HFF-Myc (cell line): ENCODE data around the gene ADAMTSL1.

ENCODE experiments used
- DNase-seq: peaks from one replicate; pipeline ENCODE4 v3.0.0-alpha.2; 2011; ENCODE audit warnings: low read depth; ENCODE audit errors: extremely low read depth
- H3K4me3 ChIP-seq: replicated peaks from 2 replicates; pipeline ENCODE4 v1.5.1; 2011; ENCODE audit warnings: low read depth, mild to moderate bottlenecking, control low read depth, low read length
- CTCF ChIP-seq: IDR thresholded peaks from 2 replicates; pipeline ENCODE4 v1.5.1; 2012; ENCODE audit warnings: mild to moderate bottlenecking, low read depth, low read length, control low read depth; ENCODE audit errors: missing control alignments

ADAMTSL1 gene

GRCh38 chr9:18881758-18882157 lies 407.8 kb downstream of the ADAMTSL1 start:
- no peak overlapping the region for H3K4me3 ChIP-seq
- DNase-seq, result no peak
- no peak for TF ChIP-seq CTCF

GRCh38 chr9:18887546-18887945 lies 413.6 kb downstream of the ADAMTSL1 start:
- no peak for DNase-seq
- TF ChIP-seq CTCF, result no peak
- H3K4me3 ChIP-seq, result no peak overlapping the region

- no peak for TF ChIP-seq CTCF
- DNase-seq, result no peak
- H3K4me3 ChIP-seq, result no peak overlapping the region
These were observed 414.3 kb downstream of the ADAMTSL1 start for GRCh38 chr9:18888290-18888689.

GRCh38 chr9:18889550-18889949 lies 415.6 kb downstream of the ADAMTSL1 start:
- TF ChIP-seq CTCF, result no peak
- DNase-seq, result no peak
- no peak overlapping the region for H3K4me3 ChIP-seq

GRCh38 chr9:18890372-18890771 lies 416.4 kb downstream of the ADAMTSL1 start:
- no peak for DNase-seq
- no peak for TF ChIP-seq CTCF
- H3K4me3 ChIP-seq, result no peak overlapping the region

GRCh38 chr9:18891946-18892670 lies 418.2 kb downstream of the ADAMTSL1 start:
- TF ChIP-seq CTCF, result no peak
- no peak overlapping the region for H3K4me3 ChIP-seq
- no peak for DNase-seq

GRCh38 chr9:18893046-18893445 lies 419.1 kb downstream of the ADAMTSL1 start:
- no peak for DNase-seq
- TF ChIP-seq CTCF, result no peak
- H3K4me3 ChIP-seq, result no peak overlapping the region
